HG02938 (cell line): ENCODE measurements around the gene VBP1.
"Not testable (repeated sequence)": the region's sequence is repeated elsewhere in the genome, so short reads cannot be mapped to it uniquely, and the experiment has no call there.

ENCODE experiments used
- ATAC-seq: cut with Tn5 transposase; IDR thresholded peaks from one replicate; pipeline ENCODE4 v1.9.1; 2021; ENCODE audit warnings: mild to moderate bottlenecking, moderate library complexity; ENCODE audit not compliant: unreplicated experiment

Gene VBP1

GRCh38 chrX:155263854-155264628, 47.8 kb downstream of the VBP1 start, which contains the start of gene RAB39B:
TSS of gene RAB39B (minus strand) at chrX:155264491. CDS start at chrX:155264288, 203 bp downstream.
- peak; percentile 96 for ATAC-seq

GRCh38 chrX:155266439-155266838, 50.2 kb downstream of the VBP1 start:
- no peak for ATAC-seq

GRCh38 chrX:155267995-155268394, 51.7 kb downstream of the VBP1 start:
- ATAC-seq = not testable (repeated sequence)

GRCh38 chrX:155270969-155271368, 54.7 kb downstream of the VBP1 start:
- ATAC-seq = no peak

GRCh38 chrX:155279873-155280272, 63.6 kb downstream of the VBP1 start:
- no peak for ATAC-seq
